Activated T-helper 17 cell treated with anti-CD3 and anti-CD28 coated beads, Interleukin-2, amount 50 U/mL, for 72 hours (primary cell): ENCODE results near the gene ETNK2. TPM values are rescaled to one million over a fixed set of nuclear protein-coding genes. Genes with fewer than 3 reads are reported as not detected.

Experiments
- ATAC-seq: fragments of 150-1000 bp; cut with Tn5 transposase; replicated peaks from 2 replicates; pipeline ENCODE4 v1.10.0; 2021; ENCODE audit warnings: mild to moderate bottlenecking, moderate library complexity
- H3K27ac Mint-ChIP-seq: one replicate; pipeline ENCODE4 v1.8.0; 2022; ENCODE audit warnings: mixed read lengths
- H3K27me3 Mint-ChIP-seq: one replicate; pipeline ENCODE4 v1.8.0; 2022; ENCODE audit warnings: mixed read lengths
- H3K36me3 Mint-ChIP-seq: one replicate; pipeline ENCODE4 v1.8.0; 2022; ENCODE audit warnings: low read depth, mild to moderate bottlenecking, mixed read lengths
- H3K4me1 Mint-ChIP-seq: one replicate; pipeline ENCODE4 v1.8.0; 2022; ENCODE audit warnings: mixed read lengths
- H3K4me3 Mint-ChIP-seq: one replicate; pipeline ENCODE4 v1.8.0; 2022; ENCODE audit warnings: mild to moderate bottlenecking, mixed read lengths
- H3K9me3 Mint-ChIP-seq: one replicate; pipeline ENCODE4 v1.8.0; 2022; ENCODE audit warnings: mixed read lengths
- total RNA-seq, 2 donors: library from RNA; stranded (reverse); gene quantifications; one replicate each; pipeline ENCODE4 v1.2.3, GENCODE V29; 2022

Gene ETNK2, protein sequence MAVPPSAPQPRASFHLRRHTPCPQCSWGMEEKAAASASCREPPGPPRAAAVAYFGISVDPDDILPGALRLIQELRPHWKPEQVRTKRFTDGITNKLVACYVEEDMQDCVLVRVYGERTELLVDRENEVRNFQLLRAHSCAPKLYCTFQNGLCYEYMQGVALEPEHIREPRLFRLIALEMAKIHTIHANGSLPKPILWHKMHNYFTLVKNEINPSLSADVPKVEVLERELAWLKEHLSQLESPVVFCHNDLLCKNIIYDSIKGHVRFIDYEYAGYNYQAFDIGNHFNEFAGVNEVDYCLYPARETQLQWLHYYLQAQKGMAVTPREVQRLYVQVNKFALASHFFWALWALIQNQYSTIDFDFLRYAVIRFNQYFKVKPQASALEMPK
- total RNA-seq: under 1 TPM; 0.35 to 0.42 TPM

DNA sequence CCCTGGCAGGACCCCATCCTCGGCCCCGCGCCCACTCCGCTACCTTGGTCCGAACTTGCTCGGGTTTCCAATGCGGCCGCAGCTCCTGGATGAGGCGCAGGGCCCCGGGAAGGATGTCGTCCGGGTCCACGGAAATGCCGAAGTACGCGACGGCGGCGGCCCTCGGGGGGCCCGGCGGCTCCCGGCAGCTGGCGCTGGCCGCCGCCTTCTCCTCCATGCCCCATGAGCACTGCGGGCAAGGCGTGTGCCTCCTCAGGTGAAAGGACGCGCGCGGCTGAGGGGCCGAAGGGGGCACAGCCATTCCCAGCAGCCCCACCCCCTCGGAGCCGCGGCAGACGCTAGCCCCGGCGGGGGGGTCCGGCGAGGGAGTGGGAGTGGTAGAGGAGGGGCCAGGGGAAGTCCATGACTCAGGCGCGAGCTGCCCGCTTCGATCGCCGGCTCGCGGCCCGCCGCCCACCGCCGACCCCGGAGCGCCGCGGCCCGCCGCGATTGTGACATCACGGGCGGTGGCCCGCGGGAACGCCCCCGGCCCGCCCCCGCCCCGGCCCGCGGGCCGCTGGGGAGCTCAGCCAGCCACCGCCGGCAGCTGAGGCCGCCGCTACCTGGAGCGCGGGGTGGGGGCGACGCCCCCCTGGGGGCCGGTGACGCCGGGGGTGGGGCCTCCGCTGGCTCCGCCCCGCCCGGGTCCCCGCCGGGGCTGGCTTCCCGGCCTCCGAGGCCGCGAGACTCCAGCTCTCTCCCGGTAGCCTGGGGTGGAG, at the start of gene ETNK2:
ETNK2 (minus strand) TSS at position 493 of the 758 bp plus-strand sequence; CDS start at position 301, 192 bp downstream.
- peak within 1 kb of the TSS; percentile 54 for H3K4me3 Mint-ChIP-seq
- no peaks in the 10 kb centered on the region for H3K27me3 Mint-ChIP-seq
- peak; percentile 64 for ATAC-seq
- H3K9me3 Mint-ChIP-seq: no peaks in the 10 kb centered on the region
- H3K27ac Mint-ChIP-seq: no peak within 1 kb of the TSS
- H3K36me3 Mint-ChIP-seq: no peaks in the 10 kb centered on the region
- H3K4me1 Mint-ChIP-seq: no peaks in the 10 kb centered on the region

DNA sequence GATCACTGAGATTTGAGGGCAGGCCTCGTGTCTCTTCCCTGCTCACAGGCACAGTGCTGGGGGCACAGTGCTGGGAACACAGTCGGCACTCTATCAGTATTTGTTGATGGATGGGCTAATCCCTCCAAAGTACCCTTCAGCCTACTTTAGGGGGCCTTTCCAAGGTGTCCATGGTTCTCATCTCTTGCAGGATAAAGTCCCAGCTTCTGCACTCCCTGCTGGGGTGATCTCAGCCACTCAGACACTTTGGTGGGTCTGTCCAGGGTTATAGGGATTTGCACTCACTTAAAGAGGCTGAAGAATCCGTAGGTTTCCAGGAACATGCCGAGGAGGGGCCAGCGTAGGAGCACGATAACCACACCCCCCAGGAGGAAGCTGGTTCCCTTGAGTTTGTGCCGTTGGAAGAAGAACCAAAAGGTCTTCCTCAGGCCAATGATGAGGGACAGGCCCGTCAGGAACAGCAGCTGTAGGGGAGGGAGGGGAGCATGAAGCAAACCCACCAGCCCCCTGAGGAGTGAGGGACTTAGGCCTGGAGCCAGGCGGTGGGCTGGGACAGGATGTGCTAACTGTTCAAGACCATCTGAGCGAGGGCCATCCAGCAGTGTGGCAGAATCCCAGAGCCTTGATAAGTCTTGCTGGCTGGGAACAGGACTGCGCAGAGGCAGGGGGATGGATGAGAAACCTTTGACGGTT, 49.6 kb upstream of the ETNK2 start:
- Mint-ChIP-seq H3K27ac (no peak overlapping the region), H3K27me3 (peaks cover 23% of the 10 kb centered on the region), H3K9me3 (no peaks in the 10 kb centered on the region), H3K36me3 (no peaks in the 10 kb centered on the region), H3K4me3 (no peak overlapping the region), H3K4me1 (peaks cover 4% of the 10 kb centered on the region)
- no peak for ATAC-seq

DNA sequence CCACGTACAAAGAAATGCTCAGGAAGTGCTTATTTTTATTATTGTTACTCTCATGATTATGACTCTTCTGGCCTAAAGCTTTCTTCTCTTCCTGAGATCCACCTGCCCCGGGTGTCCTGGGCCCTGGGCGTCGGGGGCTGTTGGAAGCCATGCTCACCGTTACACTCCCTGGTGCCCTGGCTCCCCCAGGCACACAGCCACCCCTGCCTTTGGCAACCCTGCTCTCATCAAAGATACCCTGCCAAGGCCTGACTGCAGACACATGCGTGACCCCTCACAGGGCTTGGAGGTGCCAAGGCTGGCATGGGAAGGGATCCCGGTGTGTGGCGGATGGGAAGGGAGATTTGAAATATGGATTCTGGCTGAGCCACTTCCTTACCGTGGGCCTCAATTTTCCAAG, 47.7 kb upstream of the ETNK2 start:
- Mint-ChIP-seq H3K36me3 (no peaks in the 10 kb centered on the region), H3K4me1 (peaks cover 4% of the 10 kb centered on the region), H3K27ac (no peak overlapping the region), H3K4me3 (no peak overlapping the region), H3K27me3 (peaks cover 12% of the 10 kb centered on the region), H3K9me3 (no peaks in the 10 kb centered on the region)
- ATAC-seq: no peak

DNA sequence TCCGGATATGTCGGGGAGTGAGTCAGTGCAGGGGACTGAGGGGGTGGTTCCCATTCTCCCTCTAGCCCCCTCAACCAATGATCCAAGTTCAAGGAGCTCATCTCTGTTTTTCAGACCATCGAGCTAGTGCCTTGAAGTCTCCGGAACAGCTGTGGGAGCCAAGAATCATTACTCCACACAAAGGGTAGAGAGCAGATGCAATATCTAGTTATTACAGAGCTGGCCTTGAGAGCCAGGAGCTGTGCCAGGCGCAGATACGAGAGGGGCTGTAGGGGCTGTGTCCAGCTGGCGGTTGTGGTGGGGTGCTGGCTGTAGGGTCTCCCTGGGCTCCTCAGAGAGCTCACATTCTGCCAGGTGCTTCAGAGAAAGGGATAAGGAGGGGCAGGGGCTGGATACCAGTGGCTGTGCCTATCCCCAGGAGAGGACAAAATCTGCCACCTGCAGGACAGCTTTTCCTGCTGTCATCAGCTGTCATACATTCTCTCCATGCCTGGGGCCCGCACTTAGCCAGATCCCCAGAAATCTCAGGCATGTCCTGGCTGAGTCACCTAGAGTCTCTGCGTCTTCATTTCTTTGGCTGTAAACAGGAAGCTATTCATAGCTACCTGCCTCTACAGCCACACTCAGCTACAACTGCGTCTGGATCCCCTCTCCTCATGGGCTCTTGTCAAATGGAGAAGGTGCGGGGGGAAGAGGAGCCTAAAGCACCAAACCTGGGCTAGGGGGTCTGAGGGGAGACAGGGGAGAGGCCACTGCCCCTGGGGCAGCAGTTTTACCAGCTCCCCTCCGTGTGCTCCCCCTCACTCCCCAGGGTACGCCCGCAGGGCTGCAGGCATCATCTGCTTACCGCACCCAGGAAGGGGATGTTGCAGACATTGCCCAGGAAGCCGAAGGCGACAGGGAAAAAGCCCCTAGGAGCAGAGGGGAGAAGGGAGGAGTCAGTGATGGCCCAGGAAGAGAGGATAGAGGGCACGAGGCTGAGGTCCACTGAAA, 46.8 kb upstream of the ETNK2 start:
- ATAC-seq: peak; percentile 70
- Mint-ChIP-seq H3K27ac (no peak overlapping the region), H3K27me3 (peaks cover 4% of the 10 kb centered on the region), H3K4me3 (no peak overlapping the region), H3K4me1 (peaks cover 4% of the 10 kb centered on the region), H3K36me3 (no peaks in the 10 kb centered on the region), H3K9me3 (no peaks in the 10 kb centered on the region)

DNA sequence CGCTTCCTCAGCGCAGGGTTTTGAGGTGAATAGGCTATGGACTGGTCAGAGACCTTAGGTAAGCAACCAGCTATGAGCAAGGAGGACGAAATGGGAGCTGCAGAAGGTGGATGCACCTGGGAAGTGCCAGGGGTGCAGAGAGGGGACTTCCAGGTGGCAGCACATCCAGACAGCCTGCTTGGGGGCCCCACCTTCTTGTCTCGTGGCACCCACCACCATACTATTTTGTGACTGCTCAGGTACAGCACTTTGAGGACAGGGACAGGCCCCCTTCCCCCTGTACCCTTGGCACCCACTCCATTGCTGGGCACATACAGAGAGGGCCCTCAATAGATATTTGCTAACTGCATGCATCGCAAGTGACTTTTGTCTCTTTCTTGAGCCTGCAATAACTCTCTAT, 45.2 kb upstream of the ETNK2 start:
- Mint-ChIP-seq H3K4me1 (peaks cover under 1% of the 10 kb centered on the region), H3K36me3 (no peaks in the 10 kb centered on the region), H3K27ac (no peak overlapping the region), H3K27me3 (peaks cover 7% of the 10 kb centered on the region), H3K4me3 (no peak overlapping the region), H3K9me3 (no peaks in the 10 kb centered on the region)
- ATAC-seq: no peak

DNA sequence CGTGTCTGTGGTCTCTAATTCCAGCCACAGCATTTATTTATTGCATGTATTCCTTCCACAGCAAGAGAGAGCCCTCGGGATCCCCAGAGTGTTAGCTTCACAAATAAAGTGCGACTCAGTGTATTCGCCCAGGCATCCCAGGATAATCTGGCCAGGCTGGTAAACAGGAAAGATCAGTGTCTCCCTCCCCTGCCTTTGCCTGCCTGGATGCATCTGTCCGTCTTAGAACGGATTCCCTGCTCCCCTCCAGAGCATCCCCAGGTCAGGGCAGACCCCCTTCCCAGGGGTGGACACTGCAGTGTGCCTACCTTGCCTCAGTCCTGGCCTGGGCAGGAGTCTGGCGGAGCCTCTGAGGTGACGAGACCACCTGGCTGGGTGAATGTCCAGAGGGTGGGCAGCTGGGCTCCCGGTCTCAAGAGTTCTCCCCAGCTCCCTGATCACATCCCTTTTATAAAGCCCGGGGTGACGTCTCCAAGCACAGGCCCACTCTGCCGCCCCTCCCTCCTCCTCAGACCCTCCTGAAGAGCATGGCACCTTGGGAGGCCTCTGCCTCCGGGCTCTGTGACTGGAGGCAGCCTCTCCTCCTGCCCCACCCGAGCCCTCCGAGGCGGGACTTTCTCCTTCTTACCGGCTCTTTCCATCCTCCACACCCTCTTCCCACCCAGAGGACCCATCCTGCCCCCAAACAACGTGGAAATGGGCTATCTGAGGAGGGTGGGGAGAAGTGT, 44.4 kb upstream of the ETNK2 start, which contains the start of gene KISS1:
KISS1 (minus strand) TSS at position 424 of the 728 bp plus-strand sequence. CDS start 3,615 bp downstream, outside the sequence.
- H3K27me3 Mint-ChIP-seq: peaks cover 9% of the 10 kb centered on the region
- no peak within 1 kb of the TSS for H3K4me3 Mint-ChIP-seq
- no peak within 1 kb of the TSS for H3K27ac Mint-ChIP-seq
- no peaks in the 10 kb centered on the region for H3K4me1 Mint-ChIP-seq
- H3K9me3 Mint-ChIP-seq: no peaks in the 10 kb centered on the region
- ATAC-seq: no peak
- no peaks in the 10 kb centered on the region for H3K36me3 Mint-ChIP-seq

DNA sequence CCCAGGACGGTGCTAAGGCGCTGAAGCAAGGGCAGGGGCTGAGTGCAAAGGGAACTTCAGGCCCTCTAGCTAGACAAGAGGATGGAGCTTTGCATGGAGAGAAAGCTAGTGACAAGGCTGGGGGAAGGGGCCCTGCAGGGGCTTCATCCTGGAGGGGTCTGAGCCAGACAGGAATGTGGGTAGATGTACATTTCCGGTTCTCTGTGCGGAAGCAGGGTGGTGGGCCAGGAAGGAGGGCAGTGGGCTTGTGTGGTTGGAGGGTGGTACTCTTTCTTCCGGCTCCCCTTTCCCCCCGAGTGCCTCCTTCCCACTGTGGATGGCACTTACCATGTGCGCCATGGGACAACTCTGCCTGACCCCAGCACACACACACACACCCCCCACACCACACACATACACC, 42.9 kb upstream of the ETNK2 start:
- no peaks in the 10 kb centered on the region for H3K9me3 Mint-ChIP-seq
- H3K27me3 Mint-ChIP-seq: peaks cover 14% of the 10 kb centered on the region
- H3K4me1 Mint-ChIP-seq: no peaks in the 10 kb centered on the region
- no peak overlapping the region for H3K27ac Mint-ChIP-seq
- ATAC-seq: no peak
- H3K36me3 Mint-ChIP-seq: no peaks in the 10 kb centered on the region
- H3K4me3 Mint-ChIP-seq: no peak overlapping the region

DNA sequence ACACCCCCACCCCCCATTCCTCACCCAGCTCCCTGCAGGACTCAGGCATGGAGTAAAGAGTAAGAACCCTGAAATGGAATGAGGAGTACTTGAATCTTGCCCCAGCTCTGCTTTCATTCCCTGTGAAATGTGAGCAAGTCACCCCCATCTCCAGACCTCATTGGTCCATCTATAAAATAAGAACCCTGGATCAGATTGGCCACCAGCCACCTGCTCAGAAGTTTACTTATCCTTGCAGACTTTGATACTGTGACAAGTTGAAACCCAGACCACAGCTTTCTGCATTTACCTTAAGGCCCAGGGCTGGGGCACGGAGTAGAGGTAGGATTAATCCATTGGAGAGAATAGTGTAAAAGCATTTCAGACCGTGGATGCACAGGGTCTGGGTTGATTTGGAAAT, 42.2 kb upstream of the ETNK2 start:
- ATAC-seq: no peak
- peaks cover 19% of the 10 kb centered on the region for H3K27me3 Mint-ChIP-seq
- H3K4me1 Mint-ChIP-seq: peaks cover 5% of the 10 kb centered on the region
- no peaks in the 10 kb centered on the region for H3K36me3 Mint-ChIP-seq
- H3K27ac Mint-ChIP-seq: no peak overlapping the region
- no peaks in the 10 kb centered on the region for H3K9me3 Mint-ChIP-seq
- H3K4me3 Mint-ChIP-seq: no peak overlapping the region

DNA sequence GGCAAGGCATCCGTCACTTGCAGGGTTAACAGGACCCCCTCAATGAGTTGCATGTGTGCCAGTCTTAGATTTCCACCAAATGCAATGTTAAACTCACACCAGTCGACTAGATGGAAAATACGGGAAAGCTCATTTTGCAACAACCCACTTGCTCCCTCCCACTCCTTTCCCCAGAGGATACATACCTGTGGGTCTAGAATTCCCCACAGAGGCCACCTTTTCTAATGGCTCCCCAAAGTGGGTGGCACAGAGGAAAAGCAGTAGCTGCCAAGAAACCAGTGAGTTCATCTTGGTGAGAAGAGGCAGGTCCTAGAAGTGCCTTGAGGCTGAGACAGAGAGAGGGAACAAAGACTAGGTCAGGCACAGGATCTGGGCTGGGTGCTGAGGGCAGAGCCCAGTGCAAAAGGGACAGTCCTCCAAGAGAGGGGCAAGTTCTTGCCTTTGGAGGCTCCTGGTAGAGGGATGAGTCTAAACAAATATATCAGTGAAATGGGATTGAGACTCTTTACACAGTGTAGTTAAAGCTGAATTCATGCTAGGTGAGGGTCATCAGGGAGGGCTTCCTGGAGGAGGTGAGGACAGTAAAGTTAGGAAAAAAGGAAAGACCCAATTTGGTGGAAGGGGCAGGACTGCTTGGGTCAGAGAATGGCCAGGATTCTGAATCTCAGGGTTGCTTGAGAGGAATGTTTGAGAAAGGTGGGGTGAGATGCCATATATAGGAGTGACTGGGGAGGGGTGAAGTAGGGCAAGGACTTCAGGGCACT, 40.9 kb upstream of the ETNK2 start:
- no peak overlapping the region for H3K27ac Mint-ChIP-seq
- H3K9me3 Mint-ChIP-seq: no peaks in the 10 kb centered on the region
- peaks cover 6% of the 10 kb centered on the region for H3K4me1 Mint-ChIP-seq
- H3K27me3 Mint-ChIP-seq: peaks cover 25% of the 10 kb centered on the region
- no peak overlapping the region for H3K4me3 Mint-ChIP-seq
- H3K36me3 Mint-ChIP-seq: no peaks in the 10 kb centered on the region
- no peak for ATAC-seq

DNA sequence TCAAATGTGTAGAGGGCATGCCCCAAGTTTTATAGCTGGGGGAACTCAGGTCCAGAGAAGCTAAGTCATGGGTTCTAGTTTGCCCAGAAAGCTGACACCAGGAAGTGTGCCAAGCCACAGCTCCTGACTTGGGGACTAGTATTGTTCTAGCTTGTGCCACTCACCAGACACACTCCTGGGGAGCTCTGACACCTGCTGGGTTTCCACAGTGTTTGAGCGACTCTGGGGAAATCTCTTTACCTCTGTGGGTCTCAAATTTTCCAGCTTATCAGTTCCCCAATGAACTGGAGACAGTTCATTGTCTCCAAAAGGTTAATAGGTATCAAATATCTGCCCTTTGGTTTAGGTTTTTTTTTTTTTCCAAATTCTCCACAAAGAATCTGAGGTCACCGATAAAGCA, 40.2 kb upstream of the ETNK2 start:
- Mint-ChIP-seq H3K36me3 (no peaks in the 10 kb centered on the region), H3K9me3 (no peaks in the 10 kb centered on the region), H3K27me3 (peaks cover 28% of the 10 kb centered on the region), H3K4me3 (no peak overlapping the region), H3K4me1 (peaks cover 7% of the 10 kb centered on the region), H3K27ac (no peak overlapping the region)
- no peak for ATAC-seq

DNA sequence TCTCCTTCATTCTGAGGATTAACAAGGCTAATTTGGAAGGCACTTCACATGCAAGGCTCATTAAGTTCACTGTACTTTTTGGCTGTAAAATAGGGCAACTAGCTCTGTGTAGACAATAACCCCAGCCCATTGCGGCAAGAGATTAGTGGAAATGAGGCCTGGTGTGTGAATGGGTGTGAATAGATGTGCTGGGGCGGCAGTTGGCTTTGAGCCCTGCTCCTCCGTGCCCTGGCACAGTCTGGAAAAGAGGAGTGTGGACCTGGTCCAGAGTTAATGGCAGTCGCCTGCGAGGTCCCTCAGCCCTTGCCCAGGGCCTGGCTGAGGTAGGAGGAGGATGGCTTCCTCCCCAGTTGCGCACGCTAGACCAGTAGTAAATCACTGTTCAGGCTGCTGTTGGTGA, 39.6 kb upstream of the ETNK2 start:
- H3K9me3 Mint-ChIP-seq: no peaks in the 10 kb centered on the region
- no peak overlapping the region for H3K4me3 Mint-ChIP-seq
- H3K36me3 Mint-ChIP-seq: no peaks in the 10 kb centered on the region
- H3K4me1 Mint-ChIP-seq: peaks cover 10% of the 10 kb centered on the region
- H3K27ac Mint-ChIP-seq: no peak overlapping the region
- H3K27me3 Mint-ChIP-seq: peaks cover 32% of the 10 kb centered on the region
- no peak for ATAC-seq

DNA sequence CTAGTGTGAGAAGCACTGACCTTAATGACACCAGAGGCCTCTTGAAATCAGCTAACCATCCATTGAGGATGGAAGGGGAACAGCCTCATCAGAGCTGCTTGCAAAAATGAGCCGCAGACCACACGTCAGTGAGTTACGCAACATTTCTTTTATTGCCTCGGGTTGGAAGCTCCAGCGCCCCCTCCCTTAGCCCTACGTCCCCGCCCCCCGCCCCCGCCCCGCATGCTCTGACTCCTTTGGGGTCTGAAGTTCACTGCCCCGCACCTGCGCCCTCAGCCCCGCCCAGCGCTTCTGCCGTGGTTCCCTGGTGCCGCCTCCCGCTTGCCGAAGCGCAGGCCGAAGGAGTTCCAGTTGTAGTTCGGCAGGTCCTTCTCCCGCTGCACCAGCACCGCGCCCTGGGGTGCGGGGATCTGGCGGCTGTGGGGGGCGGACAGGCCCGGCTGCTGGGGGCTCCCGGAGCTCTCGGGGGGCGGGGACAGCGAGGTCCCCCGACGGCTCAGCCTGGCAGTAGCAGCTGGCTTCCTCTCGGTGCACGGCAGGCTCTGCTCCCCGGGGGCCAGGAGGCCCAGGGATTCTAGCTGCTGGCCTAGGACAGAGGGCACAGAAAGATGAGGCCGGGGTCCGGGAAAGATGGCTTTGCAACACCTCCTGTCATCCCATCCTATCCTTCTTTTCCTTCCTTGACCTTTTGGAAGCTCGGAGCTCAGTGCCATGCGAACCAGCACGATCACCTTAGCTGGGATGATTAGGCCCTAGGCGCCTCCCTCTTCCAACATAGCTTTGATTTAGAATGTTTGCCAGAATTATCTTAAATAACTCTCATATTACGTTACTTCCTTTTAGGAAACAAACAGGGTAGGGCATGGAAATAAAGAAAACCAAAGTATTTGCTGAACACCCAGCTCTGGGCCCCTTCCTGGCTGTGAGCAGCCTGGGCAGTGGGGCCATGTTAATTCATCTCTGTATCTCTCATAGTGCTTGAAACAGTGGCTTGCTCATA, 38.7 kb upstream of the ETNK2 start:
- Mint-ChIP-seq H3K9me3 (no peaks in the 10 kb centered on the region), H3K36me3 (no peaks in the 10 kb centered on the region), H3K27ac (no peak overlapping the region), H3K27me3 (peaks cover 32% of the 10 kb centered on the region), H3K4me1 (peaks cover 10% of the 10 kb centered on the region), H3K4me3 (peak overlapping the region; percentile 18)
- no peak for ATAC-seq
